ENCODE data around the gene PDC.

DNA sequence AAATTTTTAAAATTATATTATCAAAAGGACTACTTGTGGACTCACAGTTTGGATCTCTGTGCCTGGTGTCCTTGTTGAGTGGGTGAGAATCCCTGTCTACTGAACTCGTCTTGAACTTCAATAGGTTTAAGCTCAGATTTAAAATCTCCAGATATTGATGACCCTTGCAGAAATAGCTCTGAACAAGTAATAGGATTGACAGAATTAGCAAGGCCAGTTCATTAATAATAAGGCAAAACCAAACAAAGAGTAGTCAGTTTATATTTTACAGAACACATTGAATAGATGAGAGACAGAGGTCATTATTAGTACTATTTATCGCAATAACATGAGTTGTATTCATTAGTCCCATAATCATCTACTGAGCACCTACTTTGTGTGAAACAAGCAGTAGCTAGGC lies at the start of gene PDC:
- no peak for TF ChIP-seq BHLHE40 (IDR thresholded peaks at IDR 0.05; ENCODE audit: borderline replicate concordance in 1 of 2, low read depth in 2 of 2, low read length in 1 of 2)
- no peak for TF ChIP-seq ZZZ3 (IDR thresholded peaks at IDR 0.05; ENCODE audit: control insufficient read depth, insufficient read length, low read depth)
- no peak for TF ChIP-seq POLR2A (IDR thresholded peaks at IDR 0.05; ENCODE audit: low read depth, low read length)
- TF ChIP-seq, protein P1, sequence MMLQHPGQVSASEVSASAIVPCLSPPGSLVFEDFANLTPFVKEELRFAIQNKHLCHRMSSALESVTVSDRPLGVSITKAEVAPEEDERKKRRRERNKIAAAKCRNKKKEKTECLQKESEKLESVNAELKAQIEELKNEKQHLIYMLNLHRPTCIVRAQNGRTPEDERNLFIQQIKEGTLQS (IDR thresholded peaks at IDR 0.05; ENCODE audit: borderline replicate concordance, extremely low read depth, low read depth, low read length): no peak
- TF ChIP-seq, protein P2, sequence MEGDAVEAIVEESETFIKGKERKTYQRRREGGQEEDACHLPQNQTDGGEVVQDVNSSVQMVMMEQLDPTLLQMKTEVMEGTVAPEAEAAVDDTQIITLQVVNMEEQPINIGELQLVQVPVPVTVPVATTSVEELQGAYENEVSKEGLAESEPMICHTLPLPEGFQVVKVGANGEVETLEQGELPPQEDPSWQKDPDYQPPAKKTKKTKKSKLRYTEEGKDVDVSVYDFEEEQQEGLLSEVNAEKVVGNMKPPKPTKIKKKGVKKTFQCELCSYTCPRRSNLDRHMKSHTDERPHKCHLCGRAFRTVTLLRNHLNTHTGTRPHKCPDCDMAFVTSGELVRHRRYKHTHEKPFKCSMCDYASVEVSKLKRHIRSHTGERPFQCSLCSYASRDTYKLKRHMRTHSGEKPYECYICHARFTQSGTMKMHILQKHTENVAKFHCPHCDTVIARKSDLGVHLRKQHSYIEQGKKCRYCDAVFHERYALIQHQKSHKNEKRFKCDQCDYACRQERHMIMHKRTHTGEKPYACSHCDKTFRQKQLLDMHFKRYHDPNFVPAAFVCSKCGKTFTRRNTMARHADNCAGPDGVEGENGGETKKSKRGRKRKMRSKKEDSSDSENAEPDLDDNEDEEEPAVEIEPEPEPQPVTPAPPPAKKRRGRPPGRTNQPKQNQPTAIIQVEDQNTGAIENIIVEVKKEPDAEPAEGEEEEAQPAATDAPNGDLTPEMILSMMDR (IDR thresholded peaks at IDR 0.05 in 2 of 3, conservative IDR thresholded peaks at IDR 0.05 in 1 of 3; ENCODE audit: control insufficient read depth in 2 of 3, extremely low read depth in 1 of 3, insufficient read depth in 1 of 3, low read depth in 3 of 3, low read length in 3 of 3): no peak
- TF ChIP-seq FOXM1 (IDR thresholded peaks at IDR 0.05; ENCODE audit: low read depth, low read length): no peak
- TF ChIP-seq TAF1 (IDR thresholded peaks at IDR 0.05; ENCODE audit: borderline replicate concordance, low read depth, low read length): no peak
- TF ChIP-seq POLR2AphosphoS5 (IDR thresholded peaks at IDR 0.05; ENCODE audit: low read length): no peak
- no peak for TF ChIP-seq SIN3A (IDR thresholded peaks at IDR 0.05; ENCODE audit: low read depth, low read length)
- TF ChIP-seq, protein P3, sequence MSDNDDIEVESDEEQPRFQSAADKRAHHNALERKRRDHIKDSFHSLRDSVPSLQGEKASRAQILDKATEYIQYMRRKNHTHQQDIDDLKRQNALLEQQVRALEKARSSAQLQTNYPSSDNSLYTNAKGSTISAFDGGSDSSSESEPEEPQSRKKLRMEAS (IDR thresholded peaks at IDR 0.05; ENCODE audit: low read depth, low read length): no peak
- TF ChIP-seq, protein P4, sequence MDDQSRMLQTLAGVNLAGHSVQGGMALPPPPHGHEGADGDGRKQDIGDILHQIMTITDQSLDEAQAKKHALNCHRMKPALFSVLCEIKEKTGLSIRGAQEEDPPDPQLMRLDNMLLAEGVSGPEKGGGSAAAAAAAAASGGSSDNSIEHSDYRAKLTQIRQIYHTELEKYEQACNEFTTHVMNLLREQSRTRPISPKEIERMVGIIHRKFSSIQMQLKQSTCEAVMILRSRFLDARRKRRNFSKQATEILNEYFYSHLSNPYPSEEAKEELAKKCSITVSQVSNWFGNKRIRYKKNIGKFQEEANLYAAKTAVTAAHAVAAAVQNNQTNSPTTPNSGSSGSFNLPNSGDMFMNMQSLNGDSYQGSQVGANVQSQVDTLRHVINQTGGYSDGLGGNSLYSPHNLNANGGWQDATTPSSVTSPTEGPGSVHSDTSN (IDR thresholded peaks at IDR 0.05; ENCODE audit: insufficient replicate concordance, low read depth, low read length): no peak
- TF ChIP-seq EZH2 (IDR thresholded peaks at IDR 0.05; ENCODE audit: borderline replicate concordance, control insufficient read depth, low read depth, low read length): no peak
- TF ChIP-seq POU2F2 (IDR thresholded peaks at IDR 0.05; ENCODE audit: borderline replicate concordance, low read depth, low read length): no peak
